Heart left ventricle (tissue), 13 donors: ENCODE measurements around the gene TMC2.

ENCODE experiments used
- POLR2A ChIP-seq, 2 donors: fragments of 450-650 bp; IDR thresholded peaks; one replicate each; pipeline ENCODE4 v1.6.1; 2017; ENCODE audit warnings: antibody characterized with exemption in 2 of 2, mild to moderate bottlenecking in 2 of 2, moderate library complexity in 2 of 2
- TF ChIP-seq, protein P1 (sequence below), 12 donors: fragments of 200-600 bp; sonication (generic) in 4 of 12; IDR thresholded peaks; one replicate each; pipeline versions ENCODE4 v1.5.0 to v1.8.0; 2018 to 2022; ENCODE audit warnings: antibody characterized with exemption in 12 of 12, mild to moderate bottlenecking in 5 of 12
- donor health status: ischemic (EF 13 %, LVEDD 7.1; RV severe dilation, severe dysfunction).
- donor health status: DM: no; HTN: yes; CAD: no.
- donor health status: DM: no; HTN: no; CAD: no.
- donor health status: ischemic (EF 25% LVEDD 6.9; RV normal size, moderate dysfunction).
- donor health status: ischemic (EF 25% LVEDD 5.7; RV mildly dilated, moderate dysfunction).
- donor health status: ischemic (EF 35%, LVEDD 5.7; RV mildly dilated, moderate dysfunction).
- donor health status: nonischemic (EF 11% LVEDD 7.7; RV severe dilation, severe dysfunction).
- donor health status: DM: yes; HTN: yes; CAD: no.
- donor health status: PGD.
- donor health status: ischemic (EF 29% LVEDD 5.4; RV normal size, mild dysfunction).
- donor health status: nonischemic (EF 23%, LVEDD 6.1; RV moderate dilation, normal function).

DNA sequence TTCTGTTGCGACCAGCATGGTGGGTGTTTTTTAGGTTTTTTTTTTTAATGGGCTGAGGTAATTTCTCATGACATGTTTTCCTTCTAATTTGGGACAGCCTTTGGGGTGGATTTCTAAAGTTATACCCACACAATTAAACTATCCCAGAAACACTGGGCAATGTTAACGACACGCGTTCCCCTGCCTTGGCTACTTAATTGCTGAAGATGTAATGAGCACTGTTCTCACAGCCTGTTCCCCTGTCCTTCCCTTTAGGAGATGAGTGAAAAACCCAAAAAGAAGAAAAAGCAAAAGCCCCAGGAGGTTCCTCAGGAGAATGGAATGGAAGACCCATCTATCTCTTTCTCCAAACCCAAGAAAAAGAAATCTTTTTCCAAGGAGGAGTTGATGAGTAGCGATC is 121.3 kb downstream of the TMC2 start:
- TF ChIP-seq, protein P1, sequence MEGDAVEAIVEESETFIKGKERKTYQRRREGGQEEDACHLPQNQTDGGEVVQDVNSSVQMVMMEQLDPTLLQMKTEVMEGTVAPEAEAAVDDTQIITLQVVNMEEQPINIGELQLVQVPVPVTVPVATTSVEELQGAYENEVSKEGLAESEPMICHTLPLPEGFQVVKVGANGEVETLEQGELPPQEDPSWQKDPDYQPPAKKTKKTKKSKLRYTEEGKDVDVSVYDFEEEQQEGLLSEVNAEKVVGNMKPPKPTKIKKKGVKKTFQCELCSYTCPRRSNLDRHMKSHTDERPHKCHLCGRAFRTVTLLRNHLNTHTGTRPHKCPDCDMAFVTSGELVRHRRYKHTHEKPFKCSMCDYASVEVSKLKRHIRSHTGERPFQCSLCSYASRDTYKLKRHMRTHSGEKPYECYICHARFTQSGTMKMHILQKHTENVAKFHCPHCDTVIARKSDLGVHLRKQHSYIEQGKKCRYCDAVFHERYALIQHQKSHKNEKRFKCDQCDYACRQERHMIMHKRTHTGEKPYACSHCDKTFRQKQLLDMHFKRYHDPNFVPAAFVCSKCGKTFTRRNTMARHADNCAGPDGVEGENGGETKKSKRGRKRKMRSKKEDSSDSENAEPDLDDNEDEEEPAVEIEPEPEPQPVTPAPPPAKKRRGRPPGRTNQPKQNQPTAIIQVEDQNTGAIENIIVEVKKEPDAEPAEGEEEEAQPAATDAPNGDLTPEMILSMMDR (IDR thresholded peaks at IDR 0.05), result no peak
- no peak for TF ChIP-seq POLR2A (IDR thresholded peaks at IDR 0.05)
